GM19463 (cell line): ENCODE data around the gene RFX1.
"Not testable (repeated sequence)": the region's sequence is repeated elsewhere in the genome, so short reads cannot be mapped to it uniquely, and the experiment has no call there.

Experiments used
- ATAC-seq: cut with Tn5 transposase; IDR thresholded peaks from one replicate; pipeline ENCODE4 v1.9.1; 2021; ENCODE audit warnings: mild to moderate bottlenecking, moderate library complexity; ENCODE audit not compliant: unreplicated experiment

The RFX1 gene

DNA sequence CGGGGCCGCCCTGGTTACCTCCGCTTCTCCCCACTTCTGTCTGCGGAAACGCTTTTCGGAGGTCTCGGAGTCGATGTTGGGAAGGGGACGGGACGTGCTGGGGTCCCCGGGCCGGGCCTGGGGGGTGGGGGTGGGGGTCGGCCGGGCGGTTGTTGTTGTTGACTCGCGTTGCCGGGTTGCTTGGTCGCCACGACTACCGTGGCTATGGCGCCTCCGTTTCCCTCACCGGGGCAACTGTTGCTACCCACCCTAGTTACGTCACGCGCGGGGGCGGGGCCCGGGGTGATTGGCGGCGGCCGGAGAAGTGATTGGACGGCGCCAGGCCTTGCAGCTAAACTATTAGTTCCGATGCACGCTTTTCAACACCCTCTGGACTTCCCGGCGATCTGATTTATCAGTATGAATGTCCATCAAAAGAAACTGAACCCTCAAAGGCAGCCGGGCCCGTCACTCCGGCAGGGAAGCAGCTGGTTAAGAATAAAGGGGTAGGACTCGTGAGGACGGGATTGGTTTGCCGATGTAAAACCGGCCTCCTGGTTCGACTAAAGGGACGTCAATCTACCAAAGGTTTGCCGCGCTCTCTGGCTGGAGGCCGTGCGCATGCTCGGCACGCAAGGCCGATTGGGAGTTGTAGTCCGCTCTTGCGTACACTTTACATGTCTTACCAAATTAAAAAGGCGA lies at the start of gene RFX1:
RFX1 (minus strand) TSS at position 236 of the 681 bp plus-strand sequence. CDS start 12,477 bp downstream, outside the sequence.
- peak; percentile 69 for ATAC-seq

DNA sequence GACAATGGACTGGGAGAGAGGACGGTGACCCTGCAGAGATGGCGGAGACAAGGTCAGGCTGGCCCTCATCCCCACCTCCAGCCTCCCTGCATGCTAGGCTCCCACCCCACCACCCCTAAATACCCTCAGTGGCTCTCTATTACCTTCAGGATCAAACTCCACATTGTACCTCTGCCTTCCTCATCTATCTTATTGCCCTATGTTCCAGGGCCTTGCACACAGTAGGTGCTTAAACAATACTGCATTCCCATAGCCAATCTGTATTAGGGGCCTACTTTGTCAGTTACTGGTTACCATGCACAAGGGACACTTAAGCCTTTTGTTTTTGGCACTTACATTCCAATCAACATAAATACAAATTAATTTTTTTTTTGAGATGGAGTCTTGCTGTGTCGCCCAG lies 49.3 kb upstream of the RFX1 start:
- no peak for ATAC-seq

DNA sequence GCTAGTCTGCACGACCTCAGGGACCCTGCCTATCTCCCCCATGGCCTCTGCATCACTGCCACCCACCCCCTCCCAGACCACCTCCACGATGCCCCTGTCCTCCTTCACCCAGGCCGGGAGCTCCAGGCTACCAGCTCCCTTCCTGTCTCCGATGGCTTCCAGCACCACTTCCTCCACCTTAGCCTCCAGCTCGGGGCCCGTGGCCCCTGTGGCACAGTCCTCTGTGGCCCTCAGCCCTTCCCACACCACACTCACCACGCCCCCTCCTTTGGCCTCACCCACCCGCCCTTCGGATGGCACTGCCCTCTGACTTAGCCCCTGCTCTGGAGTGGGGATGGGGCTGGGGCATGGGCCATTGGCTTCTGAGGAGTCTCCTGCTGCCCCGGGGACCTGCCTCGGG lies 48.6 kb upstream of the RFX1 start:
- no peak for ATAC-seq

DNA sequence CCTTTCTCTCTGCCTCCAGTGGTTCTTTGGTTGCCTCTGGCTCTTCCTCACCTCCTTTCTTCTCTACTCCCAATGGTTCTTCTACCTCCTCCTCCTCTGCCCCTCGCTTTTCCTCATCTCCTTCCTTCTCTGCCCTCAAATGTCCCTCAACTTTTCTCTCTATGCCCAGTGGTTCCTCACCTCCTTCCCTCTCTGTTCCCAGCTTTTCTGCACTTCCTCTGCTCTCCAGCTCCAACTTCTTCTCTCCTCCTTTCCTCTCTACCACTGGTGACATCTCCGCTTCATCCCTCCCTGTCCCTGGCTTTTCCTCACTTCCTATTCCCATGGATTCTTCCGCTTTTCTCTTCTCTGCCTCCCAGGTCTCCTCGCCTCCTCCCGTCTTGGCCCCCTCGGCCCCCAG lies 48.0 kb upstream of the RFX1 start:
- ATAC-seq, result no peak

DNA sequence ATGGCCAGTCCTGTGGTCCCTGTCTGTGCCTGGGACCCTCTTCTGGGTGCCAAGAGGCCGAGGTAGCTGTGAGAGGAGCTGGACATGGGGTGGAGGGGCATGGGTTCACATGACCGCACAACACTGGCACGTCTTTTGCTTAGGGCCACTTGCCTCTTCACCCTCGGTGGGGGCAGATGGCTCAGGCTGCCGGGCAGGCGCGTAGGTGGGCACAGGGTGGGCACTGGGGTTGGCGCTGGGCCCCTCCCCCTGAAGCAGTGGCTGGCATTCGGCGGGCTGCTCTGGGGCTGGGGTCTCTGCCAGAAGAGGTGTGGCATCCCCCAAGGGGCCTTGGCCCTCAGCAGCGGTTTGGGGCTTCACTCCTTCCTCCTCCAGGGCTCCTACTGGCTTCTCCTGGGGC lies 47.4 kb upstream of the RFX1 start:
- ATAC-seq, result no peak

DNA sequence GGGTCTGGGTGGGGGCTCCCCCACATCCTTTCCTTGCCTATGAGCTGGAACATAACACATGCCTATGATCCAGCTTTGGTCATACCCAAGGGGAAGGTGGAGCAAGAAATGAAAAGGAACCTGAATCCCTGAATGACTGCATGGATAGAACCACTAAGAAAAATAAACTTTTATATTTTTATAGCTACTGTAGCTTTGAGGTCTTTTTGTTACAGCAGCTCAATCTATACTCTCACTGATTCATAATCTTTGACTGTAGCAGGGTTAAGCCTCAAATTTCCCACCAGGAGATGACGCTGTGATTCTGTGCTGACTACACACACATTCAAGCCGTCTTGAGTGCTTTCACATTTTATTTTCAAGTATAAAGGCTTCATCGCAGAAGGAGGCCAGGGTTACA lies 46.9 kb upstream of the RFX1 start:
- no peak for ATAC-seq

DNA sequence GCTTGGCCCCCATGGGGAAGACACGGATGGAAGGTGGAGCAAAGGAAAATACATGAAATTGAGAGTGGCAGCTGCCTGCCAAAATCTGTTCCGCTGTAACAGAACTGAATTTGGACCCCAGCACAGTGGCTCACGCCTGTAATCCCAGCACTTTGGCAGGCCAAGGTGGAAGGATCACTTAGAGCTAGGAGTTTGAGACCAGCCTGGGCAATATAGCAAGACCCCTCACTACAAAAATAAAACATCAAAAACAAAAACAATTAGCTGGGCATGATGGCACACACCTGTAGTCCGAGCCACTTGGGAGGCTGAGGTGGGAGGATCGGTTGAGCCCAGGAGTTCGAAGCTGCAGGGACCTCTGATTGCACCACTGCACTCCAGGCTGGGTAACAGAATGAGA lies 46.4 kb upstream of the RFX1 start:
- ATAC-seq, result no peak

DNA sequence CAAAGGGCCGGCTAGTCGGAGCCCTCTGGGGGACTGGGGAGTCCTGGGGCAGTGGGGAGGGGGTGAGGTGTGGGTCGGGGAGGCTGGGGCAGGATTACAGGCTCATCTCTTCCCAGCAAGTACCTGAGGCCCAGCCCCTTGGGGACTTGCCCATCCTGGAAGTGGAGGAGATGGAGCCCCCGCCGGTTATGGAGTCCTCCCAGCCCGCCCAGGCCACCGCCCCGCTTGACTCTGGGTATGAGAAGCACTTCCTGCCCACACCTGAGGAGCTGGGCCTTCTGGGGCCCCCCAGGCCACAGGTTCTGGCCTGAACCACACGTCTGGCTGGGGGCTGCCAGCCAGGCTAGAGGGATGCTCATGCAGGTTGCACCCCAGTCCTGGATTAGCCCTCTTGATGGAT lies 45.9 kb upstream of the RFX1 start:
- ATAC-seq, result no peak

DNA sequence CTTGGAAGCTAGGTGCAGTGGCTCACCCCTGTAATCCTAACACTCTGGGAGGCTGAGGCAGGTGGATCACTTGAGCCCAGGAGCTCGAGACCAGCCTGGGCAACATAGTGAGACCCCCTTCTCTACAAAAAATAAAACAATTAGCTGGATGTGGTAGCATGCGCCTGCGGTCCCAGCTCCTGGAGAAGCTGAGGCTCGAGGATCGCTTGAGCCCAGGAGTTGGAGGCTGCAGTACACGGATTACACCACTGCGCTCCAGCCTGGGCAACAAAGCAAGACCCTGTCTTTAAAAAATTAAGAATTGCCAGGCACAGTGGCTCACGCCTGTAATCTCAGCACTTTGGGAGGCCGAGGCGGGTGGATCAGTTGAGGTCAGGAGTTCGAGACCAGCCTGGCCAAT lies 44.8 kb upstream of the RFX1 start:
- ATAC-seq, result not testable (repeated sequence)

DNA sequence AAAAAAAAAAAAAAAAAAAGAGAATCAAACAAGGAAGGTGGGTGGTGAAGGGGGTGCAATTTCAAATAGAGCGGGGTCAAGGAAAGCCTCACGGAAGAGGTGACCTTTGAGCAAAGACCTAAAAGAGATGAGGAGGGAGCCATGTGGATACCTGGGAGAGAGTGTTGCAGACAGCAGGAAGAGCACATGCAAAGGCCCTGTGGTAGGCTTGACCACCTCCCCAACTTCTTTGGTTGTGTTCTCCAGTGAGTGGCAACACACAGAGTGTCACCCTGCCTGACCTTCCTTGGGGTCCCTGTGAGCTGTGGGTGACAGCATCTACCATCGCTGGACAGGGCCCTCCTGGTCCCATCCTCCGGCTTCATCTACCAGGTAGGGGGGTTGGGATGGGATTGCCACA lies 44.4 kb upstream of the RFX1 start:
- no peak for ATAC-seq

DNA sequence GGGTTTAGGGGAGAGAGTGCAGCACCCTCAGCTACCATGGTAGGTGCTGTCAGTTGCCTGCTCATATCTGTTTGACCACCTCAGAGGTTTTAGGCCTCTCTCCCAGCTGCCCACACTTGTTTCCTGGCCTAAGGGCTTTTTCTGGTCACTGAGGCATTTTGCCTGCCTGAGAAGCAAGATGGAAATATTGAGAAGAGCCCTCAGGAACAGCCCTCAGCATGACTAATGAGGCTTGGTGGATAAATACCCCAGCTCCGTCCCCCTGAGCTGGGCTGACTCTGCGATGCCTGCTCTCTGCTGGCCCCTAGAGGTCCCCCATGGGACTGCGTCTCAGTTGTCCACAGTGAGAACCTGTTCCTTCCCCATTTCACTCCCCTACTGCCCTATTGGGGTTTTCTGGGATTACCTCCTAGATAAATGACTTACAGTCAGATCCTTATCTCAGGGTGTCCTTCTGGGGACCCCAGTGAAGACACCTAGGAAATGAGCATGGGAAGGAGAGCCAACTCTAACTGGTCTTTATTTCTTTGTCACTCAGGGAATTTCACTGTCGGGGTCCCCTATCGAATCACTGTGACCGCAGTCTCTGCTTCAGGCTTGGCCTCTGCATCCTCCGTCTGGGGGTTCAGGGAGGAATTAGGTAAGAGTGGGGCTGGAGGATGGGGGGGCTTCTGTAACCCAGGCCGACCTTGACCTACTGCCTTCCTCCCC lies 42.5 kb upstream of the RFX1 start:
- no peak for ATAC-seq

DNA sequence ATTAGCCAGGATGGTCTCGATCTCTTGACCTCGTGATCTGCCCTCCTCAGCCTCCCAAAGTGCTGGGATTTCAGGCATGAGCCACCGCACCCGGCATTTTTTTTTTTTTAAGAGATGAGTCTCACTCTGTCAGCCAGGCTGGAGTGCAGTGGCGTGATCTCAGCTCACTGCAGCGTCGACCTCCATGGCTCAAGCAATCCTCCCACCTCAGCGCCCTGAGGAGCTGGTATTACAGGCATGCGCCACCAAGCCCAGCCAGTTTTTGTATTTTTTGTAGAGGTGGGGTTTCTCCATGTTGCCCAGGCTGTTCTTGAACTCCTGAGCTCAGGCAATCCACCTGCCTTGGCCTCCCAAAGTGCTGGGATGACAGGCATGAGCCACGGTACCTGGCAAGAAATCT lies 41.7 kb upstream of the RFX1 start:
- not testable (repeated sequence) for ATAC-seq

DNA sequence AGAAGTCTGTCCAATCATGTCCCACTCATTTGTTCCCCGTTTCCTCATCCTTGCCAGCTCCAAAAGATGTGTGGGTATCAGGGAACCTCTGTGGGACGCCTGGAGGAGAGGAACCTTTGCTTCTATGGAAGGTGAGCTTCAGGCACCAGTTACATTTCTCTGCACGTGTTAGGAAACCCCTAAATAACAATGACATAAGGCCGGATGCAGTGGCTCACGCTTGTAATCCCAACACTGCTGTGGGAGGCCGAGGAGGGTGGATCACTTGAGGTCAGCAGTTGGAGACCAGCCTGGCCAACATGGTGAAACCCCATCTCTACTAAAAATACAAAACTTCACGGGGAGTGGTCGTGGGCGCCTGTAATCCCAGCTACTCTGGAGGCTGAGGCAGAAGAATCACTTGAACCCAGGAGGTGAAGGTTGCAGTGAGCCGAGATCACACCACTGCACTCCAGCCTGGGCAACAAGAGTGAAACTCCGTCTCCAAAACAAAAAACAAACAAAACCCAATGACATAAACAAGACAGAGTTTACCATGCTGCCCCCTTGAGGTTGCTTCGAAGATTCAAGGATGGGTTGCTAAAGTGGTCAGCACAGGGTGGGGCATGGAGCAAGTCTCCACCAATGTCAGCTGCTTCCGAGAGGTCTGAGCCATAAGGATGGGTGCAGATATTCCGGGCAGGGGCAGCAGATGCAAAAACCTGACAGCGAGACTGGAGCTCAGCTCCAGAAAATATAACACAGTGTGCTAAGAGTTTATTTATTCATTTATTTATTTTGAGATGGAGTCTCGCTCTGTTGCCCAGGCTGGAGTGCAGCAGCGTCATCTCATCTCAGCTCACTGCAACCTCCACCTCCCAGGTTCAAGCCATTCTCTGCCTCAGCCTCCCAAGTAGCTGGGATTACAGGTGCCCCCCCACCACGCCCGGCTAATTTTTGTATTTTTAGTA lies 36.8 kb upstream of the RFX1 start:
- not testable (repeated sequence) for ATAC-seq

DNA sequence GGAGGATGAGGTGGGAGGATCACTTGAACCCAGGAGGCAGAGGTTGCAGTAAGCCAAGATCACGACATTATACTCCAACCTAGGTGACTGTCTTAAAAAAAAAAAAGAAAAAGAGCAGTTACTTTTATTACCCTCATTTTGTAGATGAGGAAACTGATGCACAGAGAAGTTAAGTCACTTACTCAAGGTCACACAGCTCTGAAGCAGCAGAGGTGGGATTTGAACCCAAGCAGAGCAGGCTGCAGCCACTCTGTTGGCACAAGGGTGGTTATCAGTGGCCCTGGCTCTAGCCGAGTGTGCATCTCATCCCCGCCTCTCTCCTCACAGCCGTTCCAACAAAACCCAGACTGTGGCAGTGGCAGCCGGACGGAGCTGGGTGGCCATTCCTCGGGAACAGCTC lies 33.1 kb upstream of the RFX1 start:
- ATAC-seq, result no peak

DNA sequence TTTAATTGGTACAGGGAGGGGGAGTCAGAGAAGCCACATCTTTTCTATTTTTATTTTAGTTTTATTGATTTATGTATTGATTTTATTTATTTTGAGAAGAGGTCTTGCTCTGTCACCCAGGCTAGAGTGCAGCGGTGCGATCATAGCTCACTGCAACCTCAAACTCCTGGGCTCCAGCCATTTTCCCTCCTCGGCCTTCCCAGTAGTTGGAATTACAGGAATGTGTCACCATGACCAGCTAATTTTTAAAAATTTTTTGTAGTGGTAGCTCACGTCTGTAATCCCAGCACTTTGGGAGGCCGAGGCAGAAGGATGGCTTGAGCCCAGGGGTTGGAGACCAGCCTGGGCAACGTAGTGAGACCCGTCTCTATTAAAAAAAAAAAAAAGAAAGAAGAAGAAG lies 29.6 kb upstream of the RFX1 start:
- ATAC-seq, result no peak

DNA sequence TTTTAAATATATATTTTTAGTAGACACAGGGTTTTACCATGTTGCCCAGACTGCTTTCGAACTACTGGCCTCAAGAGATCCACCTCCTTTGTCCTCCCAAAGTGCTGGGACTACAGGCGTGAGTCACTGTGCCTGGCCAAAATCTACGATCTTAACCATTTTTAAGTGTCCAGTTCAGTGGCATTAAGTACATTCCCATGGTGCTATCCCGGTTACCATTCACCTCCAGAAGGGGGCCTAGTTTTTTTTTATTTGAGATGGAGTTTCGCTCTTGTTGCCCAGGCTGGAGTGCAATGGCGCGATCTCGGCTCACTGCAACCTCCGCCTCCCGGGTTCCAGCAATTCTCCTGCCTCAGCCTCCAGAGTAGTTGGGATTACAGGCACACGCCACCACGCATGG lies 29.0 kb upstream of the RFX1 start:
- not testable (repeated sequence) for ATAC-seq

DNA sequence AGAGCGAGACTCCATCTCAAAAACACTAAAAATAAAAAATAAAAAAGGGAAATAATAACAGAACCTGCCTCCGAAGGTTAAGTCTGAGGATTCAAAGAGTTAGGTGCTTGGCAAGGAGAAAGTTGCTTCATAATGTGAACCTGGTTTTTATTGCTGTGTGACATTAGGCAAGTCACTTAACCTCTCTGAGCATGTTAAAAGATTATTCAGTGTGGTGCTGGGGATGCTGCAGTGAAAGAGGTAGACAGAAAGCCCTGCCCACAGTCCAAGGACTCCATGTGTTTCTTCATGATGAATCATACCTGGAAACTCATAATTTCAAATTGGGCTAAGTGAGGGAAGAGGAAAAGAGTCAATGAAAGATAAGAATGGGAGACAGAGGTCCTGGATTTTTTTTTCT lies 27.8 kb upstream of the RFX1 start:
- no peak for ATAC-seq

DNA sequence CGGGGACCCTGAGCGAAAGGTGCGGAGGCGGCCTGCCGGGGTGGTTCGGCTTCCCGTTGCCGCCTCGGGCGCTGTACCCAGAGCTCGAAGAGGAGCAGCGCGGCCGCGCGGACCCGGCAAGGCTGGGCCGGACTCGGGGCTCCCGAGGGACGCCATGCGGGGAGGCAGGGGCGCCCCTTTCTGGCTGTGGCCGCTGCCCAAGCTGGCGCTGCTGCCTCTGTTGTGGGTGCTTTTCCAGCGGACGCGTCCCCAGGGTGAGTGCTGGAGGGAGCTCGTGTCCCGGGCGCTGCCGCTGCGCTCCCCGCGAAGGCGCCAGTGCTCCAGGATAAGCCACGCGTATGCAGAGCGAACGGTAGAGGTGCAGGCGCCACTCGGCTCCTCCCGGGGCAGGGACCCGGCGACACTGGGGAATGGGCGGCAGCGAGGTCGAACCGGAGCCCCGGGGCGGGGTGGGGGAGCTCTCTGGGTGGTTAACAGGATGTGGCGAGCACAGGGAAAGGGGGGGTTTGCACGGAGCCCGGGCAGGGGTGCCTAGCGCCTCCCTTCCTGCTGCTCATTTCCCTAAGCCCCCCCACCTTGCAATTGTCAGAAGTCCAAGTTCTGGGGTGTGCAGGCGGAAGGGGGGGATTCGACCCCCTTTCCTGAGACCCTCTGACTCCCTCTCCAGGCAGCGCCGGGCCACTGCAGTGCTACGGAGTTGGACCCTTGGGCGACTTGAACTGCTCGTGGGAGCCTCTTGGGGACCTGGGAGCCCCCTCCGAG lies 25.8 kb upstream of the RFX1 start, which contains the start of gene IL27RA:
IL27RA (plus strand) TSS at position 44 of the 762 bp plus-strand sequence; CDS start at position 155, 111 bp downstream.
- peak; percentile 65 for ATAC-seq

DNA sequence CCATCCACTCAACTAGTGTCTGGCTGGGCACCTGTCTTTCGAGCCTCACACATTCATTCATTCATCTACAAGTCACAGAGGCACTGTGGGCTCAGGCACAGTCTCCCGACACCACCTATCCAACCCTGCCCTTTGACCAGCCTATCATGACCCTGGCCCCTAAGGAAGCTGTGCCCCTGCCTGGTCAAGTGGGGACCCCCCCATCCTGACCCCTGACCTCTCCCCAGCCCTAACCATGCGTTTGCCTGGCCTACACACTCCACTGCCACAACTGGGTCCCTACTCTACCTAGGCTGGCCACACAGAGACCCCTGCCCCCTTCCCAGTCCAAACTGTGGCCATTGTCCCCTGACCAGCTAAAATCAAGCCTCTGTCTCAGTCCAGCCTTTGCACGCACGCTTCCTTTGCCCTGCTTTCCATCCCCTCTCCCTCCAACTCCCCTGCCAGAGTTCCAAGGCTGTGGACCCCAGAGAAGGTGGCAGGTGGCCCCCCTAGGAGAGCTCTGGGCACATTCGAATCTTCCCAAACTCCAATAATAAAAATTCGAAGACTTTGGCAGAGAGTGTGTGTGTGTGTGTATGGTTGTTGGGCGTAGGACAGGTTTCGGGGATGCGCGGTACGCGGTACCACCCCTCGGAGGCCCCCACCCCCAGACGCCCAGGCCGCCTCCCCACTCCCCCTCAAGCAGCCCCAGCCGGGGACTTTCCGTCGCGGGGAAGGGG lies 25.0 kb upstream of the RFX1 start:
- no peak for ATAC-seq

DNA sequence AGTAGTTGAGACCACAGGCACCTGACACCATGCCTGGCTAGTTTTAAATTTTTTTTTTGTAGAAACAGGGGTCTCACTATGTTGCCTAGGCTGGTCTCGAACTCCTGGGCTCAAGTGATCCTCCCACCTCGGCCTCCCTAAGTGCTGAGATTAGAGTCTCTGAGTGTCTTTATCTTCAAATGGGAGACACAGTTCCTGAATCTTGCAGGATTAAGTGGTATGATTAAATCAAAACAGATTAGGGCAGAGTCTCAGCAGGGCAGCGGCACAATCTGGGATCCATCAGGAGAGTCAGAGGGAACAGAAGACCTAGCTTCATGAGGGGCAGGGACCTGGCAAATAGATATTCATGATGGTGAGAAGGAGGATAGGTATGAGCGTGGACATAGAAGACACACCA lies 22.8 kb upstream of the RFX1 start:
- no peak for ATAC-seq
